Kidney epithelial cell (primary cell): ENCODE data around the gene CFAP54. TPM values are rescaled to one million over a fixed set of nuclear protein-coding genes. Genes with fewer than 3 reads are reported as not detected.

ENCODE experiments used
- DNase-seq: peaks from one replicate; pipeline ENCODE4 v3.0.0-alpha.2; 2010; ENCODE audit warnings: low read depth
- H3K27me3 ChIP-seq: 2 replicates; pipeline ENCODE4 v1.6.0; 2011; ENCODE audit warnings: low read length; ENCODE audit not compliant: control insufficient read depth, insufficient read depth
- H3K36me3 ChIP-seq: 2 replicates; pipeline ENCODE4 v1.5.1; 2011; ENCODE audit warnings: low read length; ENCODE audit not compliant: control insufficient read depth, insufficient read depth
- H3K4me3 ChIP-seq: 2 replicates; pipeline ENCODE4 v1.5.1; 2011; ENCODE audit warnings: low read depth, mild to moderate bottlenecking, control low read depth, low read length
- CTCF ChIP-seq: IDR thresholded peaks from 2 replicates; pipeline ENCODE4 v1.5.1; 2011; ENCODE audit warnings: mild to moderate bottlenecking, moderate library complexity, low read length, control low read depth, inconsistent platforms; ENCODE audit not compliant: insufficient read depth, poor library complexity, severe bottlenecking
- total RNA-seq: library from RNA; depleted of rRNA; stranded (reverse); fragments of >200 nt; gene quantifications from 2 replicates; pipeline ENCODE4 v1.2.3, GENCODE V29; 2015

The CFAP54 gene
- total RNA-seq, 1 donor from 2014 or later, result 0.79 TPM

GRCh38 chr12:96472384-96472783 is 17.0 kb upstream of the CFAP54 start:
- Histone ChIP-seq H3K27me3 (no peaks in the 10 kb centered on the region), H3K4me3 (no peak overlapping the region), H3K36me3 (no peaks in the 10 kb centered on the region)
- TF ChIP-seq CTCF, result no peak
- no peak for DNase-seq

DNA sequence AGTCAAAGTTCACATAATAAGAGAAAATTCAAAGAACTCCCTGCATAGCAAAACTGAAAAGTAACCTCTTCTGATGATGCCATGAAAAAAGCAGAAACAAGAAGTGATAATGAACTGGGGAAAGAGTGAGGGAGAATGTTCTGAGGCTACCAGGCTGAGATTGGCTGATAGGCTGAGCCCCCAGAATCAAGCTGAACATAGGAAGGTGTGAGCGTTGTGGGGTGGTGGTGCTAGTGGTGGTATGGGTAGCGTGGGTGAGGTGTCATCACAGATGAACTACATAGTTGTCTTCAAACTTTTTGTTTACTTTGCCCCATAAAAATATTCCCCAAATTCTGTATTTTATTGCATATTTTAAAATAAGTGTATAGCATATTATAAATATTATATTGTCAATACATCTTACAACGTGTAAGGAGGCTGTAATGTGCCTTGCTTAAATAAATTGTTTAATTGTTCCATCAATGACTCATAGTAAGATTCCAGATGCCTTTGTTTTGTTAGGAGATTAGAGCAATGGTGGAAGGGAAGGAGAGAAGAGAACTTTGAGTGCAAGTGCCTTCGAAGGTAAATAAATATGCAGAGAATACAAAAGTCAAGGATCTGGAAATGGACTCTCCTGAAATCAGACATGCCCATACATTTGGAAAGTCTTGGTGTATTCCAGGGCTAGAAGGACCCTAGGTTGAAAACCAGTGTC is 15.8 kb upstream of the CFAP54 start:
- Histone ChIP-seq H3K4me3 (no peak overlapping the region), H3K36me3 (no peaks in the 10 kb centered on the region), H3K27me3 (no peaks in the 10 kb centered on the region)
- no peak for TF ChIP-seq CTCF
- DNase-seq, result no peak

DNA sequence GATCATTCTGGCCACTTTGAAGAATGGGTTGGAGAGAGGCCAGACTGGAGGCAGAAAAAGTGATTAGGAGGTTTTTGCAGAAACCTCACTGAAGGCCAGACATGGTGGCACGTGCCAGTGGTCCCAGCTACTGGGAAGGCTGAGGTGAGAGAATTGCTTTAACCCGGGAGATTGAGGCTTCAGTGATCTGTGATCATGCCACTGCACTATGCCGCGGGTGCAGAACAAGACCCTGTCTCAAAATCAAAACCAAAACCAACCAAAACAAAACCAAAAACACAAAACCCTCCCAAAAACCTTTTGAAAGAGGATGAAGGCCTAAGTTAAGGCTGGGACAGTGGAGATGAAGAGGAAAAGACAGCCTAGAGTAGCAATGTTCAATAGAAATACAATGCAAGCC is 15.2 kb upstream of the CFAP54 start:
- H3K36me3 ChIP-seq, result no peaks in the 10 kb centered on the region
- DNase-seq, result no peak
- TF ChIP-seq CTCF, result no peak
- no peak overlapping the region for H3K4me3 ChIP-seq
- no peaks in the 10 kb centered on the region for H3K27me3 ChIP-seq

DNA sequence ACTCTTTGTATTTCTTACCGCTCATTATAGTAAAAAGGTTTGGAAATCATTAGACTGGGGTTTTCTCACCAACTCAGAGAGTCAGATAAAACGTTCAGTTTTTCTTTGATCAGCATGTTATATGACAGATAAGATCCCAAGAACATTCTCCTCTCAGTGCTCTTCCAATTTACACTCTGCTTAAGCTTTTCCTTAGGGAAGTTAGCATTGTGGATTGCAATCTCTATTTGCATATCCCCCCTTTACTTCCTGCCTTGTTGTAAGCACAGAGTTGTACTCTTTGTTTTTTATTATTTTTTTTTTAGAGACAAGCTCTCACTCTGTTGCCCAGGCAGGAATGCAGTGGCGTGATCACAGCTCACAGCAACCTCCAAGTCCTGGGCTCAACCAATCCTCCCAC is 11.4 kb upstream of the CFAP54 start:
- no peaks in the 10 kb centered on the region for H3K36me3 ChIP-seq
- TF ChIP-seq CTCF, result no peak
- no peak for DNase-seq
- no peaks in the 10 kb centered on the region for H3K27me3 ChIP-seq
- H3K4me3 ChIP-seq, result no peak overlapping the region

DNA sequence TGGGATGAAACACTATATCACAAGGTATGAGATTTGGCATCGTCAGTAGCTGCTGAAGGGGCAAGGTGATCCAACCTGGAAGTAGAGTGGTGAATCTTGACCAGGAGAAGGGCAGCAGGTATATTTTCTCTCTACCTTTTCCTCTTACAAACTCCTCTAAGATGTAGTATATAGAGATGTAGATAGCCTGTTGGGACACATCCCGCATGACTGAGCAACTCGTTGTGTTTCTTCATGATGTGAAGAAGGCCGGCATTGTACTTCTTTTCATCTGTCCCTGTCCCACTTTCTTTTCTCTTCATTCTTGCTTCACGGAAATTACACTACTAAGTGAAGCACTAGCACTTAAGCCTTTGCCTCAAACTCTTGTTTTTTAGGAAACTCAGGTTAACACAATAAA is 7.3 kb upstream of the CFAP54 start:
- H3K36me3 ChIP-seq, result no peaks in the 10 kb centered on the region
- H3K4me3 ChIP-seq, result no peak overlapping the region
- DNase-seq, result no peak
- TF ChIP-seq CTCF, result no peak
- H3K27me3 ChIP-seq, result no peaks in the 10 kb centered on the region

GRCh38 chr12:96483116-96483515 is 6.3 kb upstream of the CFAP54 start:
- Histone ChIP-seq H3K4me3 (no peak overlapping the region), H3K27me3 (no peaks in the 10 kb centered on the region), H3K36me3 (no peaks in the 10 kb centered on the region)
- no peak for TF ChIP-seq CTCF
- no peak for DNase-seq
